T-cell (primary cell): Measurements from ENCODE around the gene ETFA. TPM values are rescaled to one million over a fixed set of nuclear protein-coding genes. Genes with fewer than 3 reads are reported as not detected.
A peak's percentile ranks its signal among the peaks of the same experiment; 100 is the strongest.

Experiments used
- ATAC-seq, 4 experiments: fragments of 200-7000 bp in 3 of 4; fragments of 150-1000 bp in 1 of 4; cut with Tn5 transposase; replicated peaks in 1 of 4; 1 replicate in 3 of 4; 2 replicates in 1 of 4; pipeline ENCODE4 v1.10.0; 2021; ENCODE audit warnings: moderate library complexity in 3 of 4, mild to moderate bottlenecking in 2 of 4, moderate number of reproducible peaks in 1 of 4
- CTCF ChIA-PET, 2 donors: fragments of 300-600 bp; sonication (Branson Sonifier 250); formaldehyde crosslinking; loops; one replicate each; lab custom pipeline; 2022; ENCODE audit warnings: antibody characterized with exemption in 2 of 2; lab: Charles Lee
- POLR2A ChIA-PET, 2 donors: fragments of 300-600 bp; sonication (Branson Sonifier 250); formaldehyde crosslinking; loops; one replicate each; lab custom pipeline; 2022; ENCODE audit warnings: antibody characterized with exemption in 2 of 2; lab: Charles Lee
- DNase-seq, 35 experiments: peaks; one replicate each; pipeline versions ENCODE4 v3.0.0 to v3.0.0-alpha.2; 2013 to 2023
- H3K27ac ChIP-seq: one replicate; pipeline ENCODE4 v1.5.1; 2013; ENCODE audit warnings: low read length
- H3K27me3 ChIP-seq, 2 experiments: replicated peaks in 1 of 2; 1 replicate in 1 of 2; 2 replicates in 1 of 2; pipeline versions ENCODE4 v1.6.1 to v1.7.0; 2013; ENCODE audit warnings: low read length in 1 of 2, mixed read lengths in 1 of 2; ENCODE audit not compliant: control insufficient read depth in 2 of 2, insufficient read depth in 2 of 2; ENCODE audit errors: extremely low read depth in 1 of 2
- H3K36me3 ChIP-seq, 2 donors: 1 replicate in 1 of 2; 2 replicates in 1 of 2; pipeline versions ENCODE4 v1.6.1 to v1.7.0; 2013; ENCODE audit warnings: low read length in 1 of 2; ENCODE audit not compliant: control insufficient read depth in 2 of 2, insufficient read depth in 1 of 2; ENCODE audit errors: extremely low read depth in 1 of 2
- H3K4me1 ChIP-seq, 2 experiments: 1 replicate in 1 of 2; 2 replicates in 1 of 2; pipeline versions ENCODE4 v1.6.1 to v1.7.0; 2013; ENCODE audit warnings: low read length in 2 of 2, mixed read lengths in 1 of 2; ENCODE audit not compliant: insufficient read depth in 2 of 2, control insufficient read depth in 1 of 2; ENCODE audit errors: extremely low read depth in 1 of 2
- H3K4me3 ChIP-seq, 2 donors: 1 replicate in 1 of 2; 2 replicates in 1 of 2; pipeline versions ENCODE4 v1.5.1 to v1.7.0; 2013; ENCODE audit warnings: mild to moderate bottlenecking in 2 of 2, low read length in 1 of 2, moderate library complexity in 1 of 2; ENCODE audit not compliant: control insufficient read depth in 1 of 2; ENCODE audit errors: extremely low read depth in 1 of 2
- H3K9me3 ChIP-seq: 2 replicates; pipeline ENCODE4 v1.7.0; 2013
- H3K27ac Mint-ChIP-seq, 2 donors: one replicate each; pipeline ENCODE4 v1.8.0; 2020 to 2021; ENCODE audit warnings: mild to moderate bottlenecking in 2 of 2, mixed read lengths in 2 of 2
- H3K27me3 Mint-ChIP-seq, 2 donors: one replicate each; pipeline ENCODE4 v1.8.0; 2021 to 2022; ENCODE audit warnings: mixed read lengths in 2 of 2
- H3K36me3 Mint-ChIP-seq: one replicate; pipeline ENCODE4 v1.8.0; 2021; ENCODE audit warnings: mixed read lengths
- H3K4me1 Mint-ChIP-seq, 3 donors: one replicate each; pipeline ENCODE4 v1.8.0; 2020 to 2022; ENCODE audit warnings: mixed read lengths in 3 of 3, mild to moderate bottlenecking in 1 of 3
- H3K4me3 Mint-ChIP-seq, 3 donors: one replicate each; pipeline ENCODE4 v1.8.0; 2020 to 2022; ENCODE audit warnings: mild to moderate bottlenecking in 3 of 3, mixed read lengths in 3 of 3, moderate library complexity in 3 of 3
- H3K9me3 Mint-ChIP-seq, 3 donors: one replicate each; pipeline ENCODE4 v1.8.0; 2020 to 2022; ENCODE audit warnings: mixed read lengths in 3 of 3
- WGBS: methylation state at CpG from one replicate; pipeline ENCODE4 v1.1.5; 2013; ENCODE audit warnings: missing lambda C conversion rate; ENCODE audit not compliant: insufficient coverage; 5-methylcytosine and 5-hydroxymethylcytosine counted together
- total RNA-seq, 35 experiments: library from RNA in 6 of 35; stranded (reverse) in 6 of 35; fragments of 120-200 nt in 1 of 35; gene quantifications; one replicate each; pipeline versions ENCODE4 v1.2.1 to v1.2.4 and lab custom pipeline; 2013 to 2026

ETFA gene
- total RNA-seq (10 to 100 TPM; 34.6 to 53.9 (median 50.4) TPM), total RNA-seq (lab: John Stamatoyannopoulos, UW) (25.6 to 140 (median 43.1) reads per million in 29 experiments)
- 75.6 TPM for total RNA-seq (2013)

DNA sequence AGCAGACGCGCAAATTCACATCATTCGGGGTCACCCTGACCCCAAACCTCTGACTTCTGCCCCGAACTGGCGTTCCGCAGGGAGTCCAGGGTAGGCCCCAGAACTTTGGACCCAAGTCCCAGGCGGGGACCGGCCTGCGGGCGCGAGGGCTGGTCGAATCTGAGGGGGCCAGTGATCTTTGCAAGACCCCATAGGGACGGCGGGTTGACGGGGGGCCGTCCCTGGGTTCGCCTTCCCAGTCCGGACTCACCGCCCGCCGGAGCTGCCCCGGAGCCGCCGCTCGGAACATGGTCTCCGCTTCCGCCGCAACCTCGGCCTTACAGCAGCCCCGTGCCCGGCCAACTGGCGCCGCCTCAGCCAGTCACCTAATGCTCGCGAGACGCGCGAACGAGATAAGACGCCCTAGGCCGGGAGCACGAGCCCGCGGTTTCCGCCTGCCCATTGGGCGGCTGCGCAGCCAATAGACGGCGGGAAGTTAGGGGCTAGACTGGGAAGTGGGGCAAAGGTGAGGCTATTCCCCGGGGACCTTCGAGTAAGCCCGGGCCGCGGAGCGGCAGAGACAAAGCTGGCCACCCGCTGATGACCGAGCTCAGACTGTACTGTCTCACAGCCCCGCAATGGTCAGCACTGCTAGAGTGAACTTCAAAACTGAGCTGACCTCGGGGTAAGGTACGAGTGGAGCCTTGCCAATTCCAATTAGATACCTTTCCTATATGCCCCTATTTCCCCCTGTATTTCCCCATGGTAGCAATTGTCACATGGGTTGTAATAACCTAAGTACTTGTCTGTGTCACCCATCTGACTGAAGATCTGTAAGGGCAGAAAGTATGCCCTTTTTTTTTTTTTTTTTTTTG is at the start of gene ETFA:
Gene ETFA, minus strand, starts transcription at position 370 of the 854 bp plus-strand sequence. Its CDS starts 81 bp downstream, at position 289.
- ChIA-PET POLR2A (interaction anchor here in 1 of 2 donors (0.6 kb wide), 1 partner anchor 40 kb away, joined by 3 read pairs; no protein-coding TSS in a partner anchor), CTCF (no interaction called here)

GRCh38 chr15:76360416-76360815 is 49.1 kb upstream of the ETFA start:
- WGBS: 100% methylated on average over 2 of the region's 3 CpGs

More for the DNA sequence above, at the start of gene ETFA:
- Histone ChIP-seq H3K27me3 (no peaks in the 10 kb centered on the region), H3K4me1 (peaks cover 4 to 17% of the 10 kb centered on the region in 2 experiments), H3K27ac (peak within 1 kb of the TSS; percentile 40), H3K36me3 (no peaks in the 10 kb centered on the region), H3K9me3 (no peaks in the 10 kb centered on the region), H3K4me3 (peak within 1 kb of the TSS; percentile 94 to 97)
- Mint-ChIP-seq H3K9me3 (no peaks in the 10 kb centered on the region), H3K36me3 (no peaks in the 10 kb centered on the region), H3K27ac (peak within 1 kb of the TSS; percentile 71 to 78), H3K4me1 (peaks cover 36 to 51% (median 37%) of the 10 kb centered on the region in 3 donors), H3K27me3 (no peaks in the 10 kb centered on the region), H3K4me3 (peak within 1 kb of the TSS; percentile 87 to 92 (median 87))
- WGBS: under 1% methylated on average over 58 of the region's 60 CpGs
- peak; percentile 62 to 92 (median 79) for DNase-seq
- peak; percentile 96 to 98 (median 98) for ATAC-seq

GRCh38 chr15:76359152-76359551 is 47.9 kb upstream of the ETFA start:
- no peaks in the 10 kb centered on the region for H3K36me3 ChIP-seq
- H3K27me3 ChIP-seq: no peaks in the 10 kb centered on the region
- DNase-seq: no peak
- no peaks in the 10 kb centered on the region for H3K4me1 Mint-ChIP-seq
- 97% methylated on average over 3 of the region's 3 CpGs for WGBS
- H3K4me3 Mint-ChIP-seq: no peak overlapping the region
- no peaks in the 10 kb centered on the region for H3K9me3 ChIP-seq
- H3K27ac Mint-ChIP-seq: no peak overlapping the region
- H3K4me3 ChIP-seq: no peak overlapping the region
- no peaks in the 10 kb centered on the region for H3K27me3 Mint-ChIP-seq
- peaks cover 34% of the 10 kb centered on the region for H3K36me3 Mint-ChIP-seq
- H3K4me1 ChIP-seq: no peaks in the 10 kb centered on the region
- H3K9me3 Mint-ChIP-seq: no peaks in the 10 kb centered on the region
- POLR2A ChIA-PET: no interaction called here
- no peak overlapping the region for H3K27ac ChIP-seq
- no peak for ATAC-seq
- CTCF ChIA-PET: no interaction called here

More at GRCh38 chr15:76360416-76360815, 49.1 kb upstream of the ETFA start:
- H3K4me1 ChIP-seq: no peaks in the 10 kb centered on the region
- no peaks in the 10 kb centered on the region for H3K4me1 Mint-ChIP-seq
- no peaks in the 10 kb centered on the region for H3K9me3 Mint-ChIP-seq
- H3K36me3 ChIP-seq: no peaks in the 10 kb centered on the region
- H3K27me3 Mint-ChIP-seq: no peaks in the 10 kb centered on the region
- H3K27me3 ChIP-seq: no peaks in the 10 kb centered on the region
- no peaks in the 10 kb centered on the region for H3K9me3 ChIP-seq
- no peak overlapping the region for H3K4me3 Mint-ChIP-seq
- no peak overlapping the region for H3K27ac ChIP-seq
- no peak overlapping the region for H3K27ac Mint-ChIP-seq
- DNase-seq (no peak), ATAC-seq (no peak)
- no peak overlapping the region for H3K4me3 ChIP-seq
- H3K36me3 Mint-ChIP-seq: peaks cover 34% of the 10 kb centered on the region
- ChIA-PET POLR2A (no interaction called here), CTCF (interaction anchor here in 1 of 2 donors (0.6 kb wide), 1 partner anchor 36 kb away, joined by 6 read pairs; no protein-coding TSS in a partner anchor)

- Mint-ChIP-seq H3K27me3 (no peaks in the 10 kb centered on the region), H3K9me3 (no peaks in the 10 kb centered on the region), H3K4me1 (no peaks in the 10 kb centered on the region), H3K27ac (no peak overlapping the region), H3K36me3 (peaks cover 37% of the 10 kb centered on the region), H3K4me3 (no peak overlapping the region)
- WGBS: 100% methylated on average over 1 of the region's 3 CpGs
- Histone ChIP-seq H3K27me3 (no peaks in the 10 kb centered on the region), H3K4me1 (no peaks in the 10 kb centered on the region), H3K27ac (no peak overlapping the region), H3K9me3 (no peaks in the 10 kb centered on the region), H3K4me3 (no peak overlapping the region), H3K36me3 (no peaks in the 10 kb centered on the region)
- ChIA-PET POLR2A (no interaction called here), CTCF (no interaction called here)
- no peak for ATAC-seq
- DNase-seq: no peak
Measured at GRCh38 chr15:76358453-76358852, 47.2 kb upstream of the ETFA start.

GRCh38 chr15:76354823-76355440 is 43.7 kb upstream of the ETFA start:
- DNase-seq: no peak
- Histone ChIP-seq H3K4me1 (no peaks in the 10 kb centered on the region), H3K4me3 (no peak overlapping the region), H3K36me3 (no peaks in the 10 kb centered on the region), H3K27ac (no peak overlapping the region), H3K27me3 (no peaks in the 10 kb centered on the region), H3K9me3 (no peaks in the 10 kb centered on the region)
- no peak overlapping the region for H3K4me3 Mint-ChIP-seq
- H3K27me3 Mint-ChIP-seq: no peaks in the 10 kb centered on the region
- no peaks in the 10 kb centered on the region for H3K4me1 Mint-ChIP-seq
- no peak overlapping the region for H3K27ac Mint-ChIP-seq
- CTCF ChIA-PET: no interaction called here
- H3K36me3 Mint-ChIP-seq: peaks cover 44% of the 10 kb centered on the region
- POLR2A ChIA-PET: no interaction called here
- WGBS: no CpG with 5 or more reads among the region's 3 CpGs
- H3K9me3 Mint-ChIP-seq: no peaks in the 10 kb centered on the region
- ATAC-seq: no peak

DNA sequence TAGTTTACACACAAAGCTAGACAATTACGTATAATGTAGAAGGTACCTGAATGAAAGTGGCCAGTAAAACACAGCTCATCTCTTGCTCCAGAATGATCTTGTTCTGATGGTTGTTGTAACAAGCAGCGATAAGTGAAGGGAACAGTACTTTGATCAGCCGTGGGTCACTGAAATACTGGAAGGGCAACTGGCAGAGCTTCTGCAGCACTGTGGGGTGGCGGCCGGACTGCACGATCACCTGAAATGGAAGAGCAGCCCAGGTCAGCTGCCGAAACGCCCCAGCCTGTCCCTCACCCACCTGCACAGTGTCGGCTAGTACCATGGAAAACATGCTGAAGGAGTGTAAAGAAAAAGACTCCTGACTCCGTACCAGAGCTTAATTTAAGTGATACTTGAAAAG is 42.6 kb upstream of the ETFA start:
- no peaks in the 10 kb centered on the region for H3K4me1 ChIP-seq
- peaks cover 44% of the 10 kb centered on the region for H3K36me3 Mint-ChIP-seq
- DNase-seq (no peak), ATAC-seq (no peak)
- no peaks in the 10 kb centered on the region for H3K36me3 ChIP-seq
- no peak overlapping the region for H3K27ac ChIP-seq
- WGBS: 100% methylated on average over 3 of the region's 10 CpGs
- no peak overlapping the region for H3K4me3 Mint-ChIP-seq
- ChIA-PET CTCF (no interaction called here), POLR2A (no interaction called here)
- H3K9me3 Mint-ChIP-seq: no peaks in the 10 kb centered on the region
- H3K9me3 ChIP-seq: no peaks in the 10 kb centered on the region
- H3K27ac Mint-ChIP-seq: no peak overlapping the region
- H3K4me3 ChIP-seq: no peak overlapping the region
- peaks cover 0 to 1% of the 10 kb centered on the region in 2 experiments for H3K27me3 ChIP-seq
- H3K27me3 Mint-ChIP-seq: no peaks in the 10 kb centered on the region
- no peaks in the 10 kb centered on the region for H3K4me1 Mint-ChIP-seq
